Fibroblast of lung (primary cell): ENCODE results near the gene EPM2AIP1. TPM values are rescaled to one million over a fixed set of nuclear protein-coding genes. Genes with fewer than 3 reads are reported as not detected.

Source experiments
- DNase-seq, 2 donors: peaks; one replicate each; pipeline versions ENCODE4 v3.0.0 to v3.0.0-alpha.2; 2010; ENCODE audit warnings: low read depth in 2 of 2
- H2AFZ ChIP-seq: 2 replicates; pipeline ENCODE4 v1.5.1; 2012; ENCODE audit warnings: low read length, control low read depth, inconsistent platforms
- H3K27ac ChIP-seq: 2 replicates; pipeline ENCODE4 v1.5.1; 2011; ENCODE audit warnings: low read length, control low read depth; ENCODE audit not compliant: insufficient read depth
- H3K27me3 ChIP-seq: 2 replicates; pipeline ENCODE4 v1.5.1; 2011; ENCODE audit warnings: mild to moderate bottlenecking, low read length; ENCODE audit not compliant: control insufficient read depth, insufficient read depth
- H3K36me3 ChIP-seq: 2 replicates; pipeline ENCODE4 v1.5.1; 2011; ENCODE audit warnings: low read length; ENCODE audit not compliant: control insufficient read depth, insufficient read depth
- H3K4me1 ChIP-seq: 2 replicates; pipeline ENCODE4 v1.5.1; 2011; ENCODE audit warnings: low read length; ENCODE audit not compliant: control insufficient read depth, insufficient read depth; ENCODE audit errors: extremely low read depth
- H3K4me2 ChIP-seq: 2 replicates; pipeline ENCODE4 v1.5.1; 2011; ENCODE audit warnings: low read length, control low read depth; ENCODE audit not compliant: insufficient read depth; ENCODE audit errors: extremely low read depth
- H3K4me3 ChIP-seq, 4 experiments: fragments of 200-600 bp in 1 of 4; sonication (generic) in 1 of 4; replicated peaks in 1 of 4; 2 replicates each; pipeline ENCODE4 v1.5.1; 2011 to 2016; ENCODE audit warnings: low read length in 4 of 4, low read depth in 3 of 4, mild to moderate bottlenecking in 3 of 4, control low read depth in 2 of 4, inconsistent platforms in 1 of 4, mixed read lengths in 1 of 4; ENCODE audit not compliant: insufficient read depth in 1 of 4; ENCODE audit errors: control extremely low read depth in 1 of 4
- H3K79me2 ChIP-seq: 2 replicates; pipeline ENCODE4 v1.5.1; 2012; ENCODE audit warnings: mild to moderate bottlenecking, low read length, inconsistent platforms; ENCODE audit not compliant: control insufficient read depth, insufficient read depth
- H3K9ac ChIP-seq: 2 replicates; pipeline ENCODE4 v1.5.1; 2011; ENCODE audit warnings: mild to moderate bottlenecking, low read length, control low read depth; ENCODE audit not compliant: insufficient read depth
- H3K9me3 ChIP-seq: 2 replicates; pipeline ENCODE4 v1.5.1; 2012; ENCODE audit warnings: low read depth, low read length; ENCODE audit not compliant: control insufficient read depth, insufficient read depth
- H4K20me1 ChIP-seq: 2 replicates; pipeline ENCODE4 v1.5.1; 2011; ENCODE audit warnings: low read length; ENCODE audit not compliant: control insufficient read depth, insufficient read depth; ENCODE audit errors: extremely low read depth
- EZH2 ChIP-seq: IDR thresholded peaks from 2 replicates; pipeline ENCODE4 v1.5.1; 2012; ENCODE audit warnings: low read length, control low read depth, mild to moderate bottlenecking; ENCODE audit errors: missing control alignments
- polyA plus RNA-seq, 2 donors: library from polyadenylated mRNA; depleted of rRNA in 1 of 2; stranded (reverse) in 1 of 2; unstranded in 1 of 2; fragments of >200 nt; gene quantifications; 2 replicates each; pipeline ENCODE4 v1.2.1, GENCODE V29; 2011 to 2012; ENCODE audit warnings: missing spikeins in 1 of 2
- total RNA-seq: library from RNA; depleted of rRNA; stranded (reverse); fragments of >200 nt; gene quantifications from 2 replicates; pipeline ENCODE4 v1.2.1, GENCODE V29; 2014
- TF ChIP-seq, protein P1 (sequence below), 2 donors: IDR thresholded peaks in 1 of 2; conservative IDR thresholded peaks in 1 of 2; 1 replicate in 1 of 2; 2 replicates in 1 of 2; pipeline ENCODE4 v1.5.1; 2011 to 2012; ENCODE audit warnings: low read length in 2 of 2, control low read depth in 1 of 2, inconsistent platforms in 1 of 2, low read depth in 1 of 2, mild to moderate bottlenecking in 1 of 2

Gene EPM2AIP1
- total and polyA plus RNA-seq, 2 donors (not counting 1 experiment from before 2014, with no cell fraction given) = 12.9 to 18.7 TPM

DNA sequence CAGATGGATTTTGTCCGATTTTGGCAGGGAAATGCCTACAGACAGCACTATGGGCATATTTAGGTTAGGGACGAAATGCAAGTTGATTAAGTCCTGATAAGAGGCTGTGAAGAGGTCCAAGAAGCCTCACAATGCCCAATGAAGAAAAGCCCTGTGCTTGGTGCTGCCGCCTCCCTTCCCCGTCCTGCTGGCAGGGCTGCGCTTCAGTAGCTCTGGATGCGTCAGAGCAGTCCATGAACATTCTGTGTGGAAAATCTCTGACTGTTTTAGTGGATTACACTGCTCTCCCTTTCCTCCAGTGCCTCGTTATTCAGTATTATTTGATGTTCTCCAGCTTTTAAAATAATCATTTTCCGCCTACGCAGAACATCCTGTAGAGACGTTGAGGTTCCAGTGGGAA is 40.0 kb upstream of the EPM2AIP1 start:
- H3K79me2 ChIP-seq = no peaks in the 10 kb centered on the region
- peak in 1 of 2 donors; percentile 64 for DNase-seq
- H3K9me3 ChIP-seq = no peaks in the 10 kb centered on the region
- no peak overlapping the region for H3K4me2 ChIP-seq
- no peak overlapping the region for H3K27ac ChIP-seq
- no peaks in the 10 kb centered on the region for H3K27me3 ChIP-seq
- no peak for TF ChIP-seq EZH2
- TF ChIP-seq, protein P1, sequence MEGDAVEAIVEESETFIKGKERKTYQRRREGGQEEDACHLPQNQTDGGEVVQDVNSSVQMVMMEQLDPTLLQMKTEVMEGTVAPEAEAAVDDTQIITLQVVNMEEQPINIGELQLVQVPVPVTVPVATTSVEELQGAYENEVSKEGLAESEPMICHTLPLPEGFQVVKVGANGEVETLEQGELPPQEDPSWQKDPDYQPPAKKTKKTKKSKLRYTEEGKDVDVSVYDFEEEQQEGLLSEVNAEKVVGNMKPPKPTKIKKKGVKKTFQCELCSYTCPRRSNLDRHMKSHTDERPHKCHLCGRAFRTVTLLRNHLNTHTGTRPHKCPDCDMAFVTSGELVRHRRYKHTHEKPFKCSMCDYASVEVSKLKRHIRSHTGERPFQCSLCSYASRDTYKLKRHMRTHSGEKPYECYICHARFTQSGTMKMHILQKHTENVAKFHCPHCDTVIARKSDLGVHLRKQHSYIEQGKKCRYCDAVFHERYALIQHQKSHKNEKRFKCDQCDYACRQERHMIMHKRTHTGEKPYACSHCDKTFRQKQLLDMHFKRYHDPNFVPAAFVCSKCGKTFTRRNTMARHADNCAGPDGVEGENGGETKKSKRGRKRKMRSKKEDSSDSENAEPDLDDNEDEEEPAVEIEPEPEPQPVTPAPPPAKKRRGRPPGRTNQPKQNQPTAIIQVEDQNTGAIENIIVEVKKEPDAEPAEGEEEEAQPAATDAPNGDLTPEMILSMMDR (conservative IDR thresholded peaks at IDR 0.05 in 1 of 2, IDR thresholded peaks at IDR 0.05 in 1 of 2; ENCODE audit: low read depth in 1 of 2, low read length in 2 of 2) = no peak
- H2AFZ ChIP-seq = no peak overlapping the region
- H3K4me3 ChIP-seq = no peak overlapping the region
- H3K4me1 ChIP-seq = peaks cover 2% of the 10 kb centered on the region
- H4K20me1 ChIP-seq = no peaks in the 10 kb centered on the region
- H3K9ac ChIP-seq = no peak overlapping the region
- peaks cover 5% of the 10 kb centered on the region for H3K36me3 ChIP-seq

DNA sequence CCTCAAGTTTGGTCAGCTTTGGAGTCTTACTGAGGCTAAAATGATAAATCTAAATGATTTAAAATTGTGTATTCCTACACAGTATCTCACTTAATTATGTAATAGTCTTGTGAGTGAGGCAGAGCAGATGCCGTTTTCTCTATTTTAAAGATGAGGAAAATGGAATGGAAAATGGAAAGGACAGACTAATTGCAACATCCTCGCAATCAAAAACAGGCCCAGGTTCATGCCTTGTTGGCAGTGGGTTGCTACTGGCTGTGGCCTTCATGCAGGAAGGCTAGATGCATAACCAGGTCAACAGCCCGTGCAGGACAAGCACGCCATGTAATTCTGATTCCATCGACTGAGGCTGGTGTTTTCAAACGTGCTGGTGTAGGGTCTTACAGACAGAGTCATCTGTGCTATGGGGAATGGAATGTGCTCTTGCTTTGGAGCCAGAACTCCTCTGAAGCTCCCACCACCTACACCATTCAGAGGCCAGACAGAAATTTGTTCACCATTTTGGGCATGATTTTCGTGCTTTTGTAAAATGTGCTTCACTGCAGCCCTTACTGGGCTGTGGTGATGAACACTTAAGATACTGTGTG is 38.3 kb upstream of the EPM2AIP1 start:
- Histone ChIP-seq H3K9me3 (no peaks in the 10 kb centered on the region), H3K4me2 (no peak overlapping the region), H3K27ac (no peak overlapping the region), H3K79me2 (no peaks in the 10 kb centered on the region), H3K9ac (no peak overlapping the region), H4K20me1 (no peaks in the 10 kb centered on the region), H3K36me3 (peaks cover 5% of the 10 kb centered on the region), H2AFZ (no peak overlapping the region), H3K4me3 (no peak overlapping the region), H3K27me3 (no peaks in the 10 kb centered on the region), H3K4me1 (peaks cover 2% of the 10 kb centered on the region)
- DNase-seq = peak in 1 of 2 donors; percentile 55
- TF ChIP-seq, protein P1 (conservative IDR thresholded peaks at IDR 0.05 in 1 of 2, IDR thresholded peaks at IDR 0.05 in 1 of 2; ENCODE audit: low read depth in 1 of 2, low read length in 2 of 2) = no peak

DNA sequence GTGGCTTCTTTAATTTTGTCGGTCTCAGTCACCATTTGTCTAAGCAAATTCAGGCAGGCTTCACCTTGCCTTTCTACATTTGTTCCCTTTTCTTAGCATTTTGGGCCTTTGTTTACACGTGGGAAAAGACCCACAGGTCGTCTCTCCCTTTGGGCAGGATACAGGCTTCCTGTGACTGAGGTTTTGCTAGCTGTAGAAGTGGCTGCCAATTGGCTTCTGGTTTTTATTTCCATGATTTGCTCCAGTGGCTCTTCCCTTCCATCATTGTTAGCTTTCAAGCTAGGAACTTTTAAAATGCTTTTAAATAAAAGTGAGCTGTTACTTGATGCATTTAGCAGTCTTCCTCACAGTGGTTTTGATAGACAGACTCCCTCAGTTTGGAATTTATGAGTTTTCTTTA is 37.7 kb upstream of the EPM2AIP1 start:
- peaks cover 9% of the 10 kb centered on the region for H3K36me3 ChIP-seq
- DNase-seq = no peak
- TF ChIP-seq EZH2 = no peak

More for the DNA sequence above, 37.7 kb upstream of the EPM2AIP1 start:
- H3K4me1 ChIP-seq = peaks cover 2% of the 10 kb centered on the region
- H3K9ac ChIP-seq = no peak overlapping the region
- H3K27ac ChIP-seq = no peak overlapping the region
- H2AFZ ChIP-seq = no peak overlapping the region
- H3K27me3 ChIP-seq = no peaks in the 10 kb centered on the region
- no peaks in the 10 kb centered on the region for H3K79me2 ChIP-seq
- no peak overlapping the region for H3K4me2 ChIP-seq
- H3K4me3 ChIP-seq = no peak overlapping the region
- no peaks in the 10 kb centered on the region for H4K20me1 ChIP-seq
- no peaks in the 10 kb centered on the region for H3K9me3 ChIP-seq
